Adrenal gland (tissue), 12 donors: ENCODE results near the gene PRDM8. TPM values are rescaled to one million over a fixed set of nuclear protein-coding genes. Genes with fewer than 3 reads are reported as not detected.

Source experiments
- DNase-seq, 7 donors: peaks; one replicate each; pipeline ENCODE4 v3.0.0-alpha.2; 2019 to 2020
- H3K27ac ChIP-seq, 5 donors: fragments of 200-600 bp; sonication (generic) in 4 of 5; 1 replicate in 3 of 5; 2 replicates in 2 of 5; pipeline versions ENCODE4 v1.5.1 to v1.8.0; 2016 to 2020; ENCODE audit warnings: mild to moderate bottlenecking in 1 of 5
- H3K27me3 ChIP-seq: fragments of 200-600 bp; 2 replicates; pipeline ENCODE4 v1.8.0; 2021
- H3K36me3 ChIP-seq, 2 donors: fragments of 200-600 bp; replicated peaks in 1 of 2; 1 replicate in 1 of 2; 2 replicates in 1 of 2; pipeline versions ENCODE4 v1.5.1 to v1.8.0; 2018 to 2022
- H3K4me1 ChIP-seq, 2 donors: fragments of 200-600 bp; replicated peaks in 1 of 2; 1 replicate in 1 of 2; 2 replicates in 1 of 2; pipeline versions ENCODE4 v1.5.1 to v1.8.0; 2018 to 2021
- H3K4me3 ChIP-seq, 4 donors: fragments of 200-600 bp; sonication (generic) in 3 of 4; one replicate each; pipeline ENCODE4 v1.5.1; 2016 to 2018
- H3K9me3 ChIP-seq, 3 donors: fragments of 200-600 bp; sonication (generic) in 1 of 3; replicated peaks in 1 of 3; 1 replicate in 2 of 3; 2 replicates in 1 of 3; pipeline versions ENCODE4 v1.5.1 to v1.8.0; 2016 to 2021
- POLR2A ChIP-seq, 2 donors: fragments of 450-650 bp; IDR thresholded peaks; one replicate each; pipeline ENCODE4 v1.6.1; 2017; ENCODE audit warnings: antibody characterized with exemption in 2 of 2, mild to moderate bottlenecking in 2 of 2, moderate library complexity in 1 of 2
- WGBS, 4 donors: extraction: QIAGEN DNeasy Blood & Tissue Kit in 2 of 4; methylation state at CpG; one replicate each; pipeline versions ENCODE4 v1.1.5 to v1.1.7; 2013 to 2017; 5-methylcytosine and 5-hydroxymethylcytosine counted together
- intact Hi-C, 2 donors: fragments of 100-400 bp; cut with DNase I; formaldehyde crosslinking; loops; one replicate each; pipeline versions ENCODE4 v1.14.1 to v1.15.0; 2022 to 2023
- polyA plus RNA-seq, 3 donors: library from polyadenylated mRNA; stranded (reverse); fragments of 200-250 nt in 2 of 3; fragments of 350-450 nt in 1 of 3; fragmentation: Illumina TruSeq in 1 of 3; extraction: RNeasy Lipid Tissue Mini Kit (QIAGEN cat#74804) in 1 of 3; gene quantifications; one replicate each; pipeline ENCODE4 v1.2.3, GENCODE V29; 2013 to 2014
- total RNA-seq, 9 donors: library from RNA; depleted of rRNA in 4 of 9; stranded (reverse); fragments of >200 nt in 4 of 9; fragments of 120-200 nt in 1 of 9; fragmentation: NEBNext Ultra II Directional in 1 of 9; extraction: Animal tissue kit (Norgen Biotek cat#: 25700) in 1 of 9; gene quantifications; one replicate each; pipeline versions ENCODE4 v1.1.0 to v1.2.4, GENCODE V29; 2013 to 2023
- TF ChIP-seq, protein P1 (sequence below), 6 experiments: fragments of 450-650 bp in 4 of 6; fragments of 200-600 bp in 2 of 6; sonication (generic) in 1 of 6; IDR thresholded peaks; 1 replicate in 5 of 6; 2 replicates in 1 of 6; pipeline versions ENCODE4 v1.5.1 to v1.8.0; 2016 to 2021; ENCODE audit warnings: antibody characterized with exemption in 6 of 6, mild to moderate bottlenecking in 2 of 6, moderate library complexity in 1 of 6
- donor health status: healthy with polysubstance abuse.
- donor health status: Bipolar disorder and iron deficiency.
- donor health status: DM: yes; HTN: yes; CAD: no.
- donor health status: DM: no; HTN: no; CAD: no.
- donor health status: DM: no; HTN: no; CAD: no.
- donor health status: DM: yes; HTN: yes; CAD: no.

The PRDM8 gene
- total and polyA plus RNA-seq, 12 donors: 0.36 to 5.0 (median 1.6) TPM

DNA sequence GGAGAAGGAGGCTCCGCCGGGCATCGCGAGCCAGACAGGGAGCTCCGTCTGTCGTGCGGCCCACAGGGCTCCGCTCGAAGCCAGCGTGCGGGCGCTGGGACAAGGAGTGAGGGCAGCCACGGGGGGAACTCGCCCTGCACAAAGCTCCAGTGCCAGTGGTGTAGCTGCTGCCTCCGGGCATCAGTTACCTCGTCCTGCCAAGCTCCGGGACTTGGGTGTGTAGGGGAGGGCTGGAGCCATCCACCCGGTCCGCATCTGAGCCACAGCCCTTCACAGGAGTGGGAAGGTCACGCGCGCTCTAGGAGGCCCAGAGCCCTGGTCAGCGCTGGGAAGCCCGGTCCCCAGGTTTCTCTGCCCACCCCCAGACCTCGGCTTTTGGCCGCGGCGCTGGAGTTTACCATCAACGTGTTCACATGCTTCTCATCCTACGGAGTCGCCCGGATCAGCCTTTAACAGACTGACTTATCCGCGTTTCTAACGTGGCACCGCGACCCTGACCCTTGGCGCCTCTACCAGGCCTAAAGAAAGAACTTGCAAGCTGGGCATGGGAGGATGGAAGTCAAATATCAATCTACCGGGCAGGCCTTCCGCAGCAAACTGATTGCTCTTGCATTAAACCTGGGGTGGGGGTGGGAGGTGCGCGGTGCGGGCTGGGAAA, 8.4 kb upstream of the PRDM8 start:
- H3K4me1 ChIP-seq: peaks cover 11 to 15% of the 10 kb centered on the region in 2 donors
- intact Hi-C loops: no loop called here
- no peak for DNase-seq
- H3K27me3 ChIP-seq: peaks cover 27% of the 10 kb centered on the region
- no peak overlapping the region for H3K27ac ChIP-seq
- TF ChIP-seq POLR2A (IDR thresholded peaks at IDR 0.05): no peak
- TF ChIP-seq, protein P1, sequence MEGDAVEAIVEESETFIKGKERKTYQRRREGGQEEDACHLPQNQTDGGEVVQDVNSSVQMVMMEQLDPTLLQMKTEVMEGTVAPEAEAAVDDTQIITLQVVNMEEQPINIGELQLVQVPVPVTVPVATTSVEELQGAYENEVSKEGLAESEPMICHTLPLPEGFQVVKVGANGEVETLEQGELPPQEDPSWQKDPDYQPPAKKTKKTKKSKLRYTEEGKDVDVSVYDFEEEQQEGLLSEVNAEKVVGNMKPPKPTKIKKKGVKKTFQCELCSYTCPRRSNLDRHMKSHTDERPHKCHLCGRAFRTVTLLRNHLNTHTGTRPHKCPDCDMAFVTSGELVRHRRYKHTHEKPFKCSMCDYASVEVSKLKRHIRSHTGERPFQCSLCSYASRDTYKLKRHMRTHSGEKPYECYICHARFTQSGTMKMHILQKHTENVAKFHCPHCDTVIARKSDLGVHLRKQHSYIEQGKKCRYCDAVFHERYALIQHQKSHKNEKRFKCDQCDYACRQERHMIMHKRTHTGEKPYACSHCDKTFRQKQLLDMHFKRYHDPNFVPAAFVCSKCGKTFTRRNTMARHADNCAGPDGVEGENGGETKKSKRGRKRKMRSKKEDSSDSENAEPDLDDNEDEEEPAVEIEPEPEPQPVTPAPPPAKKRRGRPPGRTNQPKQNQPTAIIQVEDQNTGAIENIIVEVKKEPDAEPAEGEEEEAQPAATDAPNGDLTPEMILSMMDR (IDR thresholded peaks at IDR 0.05): no peak
- WGBS, 4 donors: 19 to 44% (median 38%) methylated on average over 19 to 43 of the region's 43 CpGs
- no peaks in the 10 kb centered on the region for H3K36me3 ChIP-seq
- H3K4me3 ChIP-seq: no peak overlapping the region
- no peaks in the 10 kb centered on the region for H3K9me3 ChIP-seq

DNA sequence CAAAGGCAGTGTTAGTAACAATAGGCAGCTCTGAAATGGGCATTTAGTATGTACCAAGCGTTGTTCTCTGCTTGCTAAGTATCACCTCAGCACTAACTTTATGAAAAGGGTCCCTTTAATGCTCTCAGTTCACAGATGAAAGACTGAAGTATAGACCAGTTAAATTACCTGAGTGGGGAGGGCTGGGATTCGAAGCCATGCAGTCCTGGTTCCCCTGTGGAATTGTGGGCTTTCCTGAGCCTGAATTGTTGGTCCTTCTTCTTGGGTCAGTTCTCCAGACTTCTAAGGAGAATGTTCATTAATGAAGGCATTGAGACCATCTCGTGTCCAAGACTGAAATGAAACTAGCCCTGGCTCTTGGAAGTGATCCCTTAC, 7.7 kb upstream of the PRDM8 start:
- TF ChIP-seq, protein P1 (IDR thresholded peaks at IDR 0.05): no peak
- TF ChIP-seq POLR2A (IDR thresholded peaks at IDR 0.05): no peak
- Histone ChIP-seq H3K27me3 (peaks cover 29% of the 10 kb centered on the region), H3K4me1 (peaks cover 7 to 15% of the 10 kb centered on the region in 2 donors), H3K27ac (no peak overlapping the region), H3K36me3 (no peaks in the 10 kb centered on the region), H3K9me3 (no peaks in the 10 kb centered on the region), H3K4me3 (no peak overlapping the region)
- DNase-seq: no peak
- intact Hi-C loops: no loop called here
- WGBS, 4 donors: 38 to 55% (median 44%) methylated on average over 3 of the region's 3 CpGs

DNA sequence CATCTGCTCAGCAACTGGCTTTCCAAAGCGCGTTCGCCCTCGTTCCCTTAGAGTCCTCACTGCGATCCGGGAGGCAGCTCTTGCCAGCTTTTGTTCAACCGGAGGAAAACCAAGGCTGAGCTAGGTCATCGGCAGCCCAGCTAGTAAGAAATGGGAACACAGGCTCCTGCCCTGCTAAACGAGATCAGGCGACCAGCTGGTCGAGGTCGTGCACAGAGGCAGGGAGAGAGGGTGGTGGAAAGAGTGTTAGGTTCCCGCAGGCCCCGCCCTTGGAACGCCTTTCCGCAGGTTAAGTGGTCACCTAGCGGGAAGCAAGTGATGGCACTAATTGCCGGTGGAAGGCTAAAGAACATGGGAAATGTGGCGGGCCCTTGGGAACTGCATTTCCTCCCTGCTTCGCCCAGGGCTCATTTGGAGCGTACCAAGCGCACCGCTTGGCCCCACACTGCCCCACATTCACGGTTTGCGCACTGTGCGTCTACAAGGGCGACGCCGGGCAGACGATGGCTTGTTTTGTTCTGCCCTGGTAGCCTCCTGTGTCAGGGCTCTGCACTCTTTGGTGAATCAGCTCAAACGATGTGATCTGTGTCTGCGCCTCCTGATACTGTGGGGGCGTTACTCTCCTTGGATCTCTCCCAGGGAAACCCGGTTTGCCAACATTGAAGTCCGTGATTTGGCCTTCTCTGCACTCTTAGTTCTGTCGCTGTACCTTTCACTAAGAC, 7.2 kb upstream of the PRDM8 start:
- peaks cover 1 to 9% of the 10 kb centered on the region in 2 donors for H3K4me1 ChIP-seq
- DNase-seq: no peak
- H3K27ac ChIP-seq: no peak overlapping the region
- no peaks in the 10 kb centered on the region for H3K36me3 ChIP-seq
- 32 to 42% (median 34%) methylated on average over 36 of the region's 36 CpGs for WGBS, 4 donors
- H3K4me3 ChIP-seq: no peak overlapping the region
- intact Hi-C loops: no loop called here
- TF ChIP-seq, protein P1 (IDR thresholded peaks at IDR 0.05): no peak
- TF ChIP-seq POLR2A (IDR thresholded peaks at IDR 0.05): no peak
- no peaks in the 10 kb centered on the region for H3K9me3 ChIP-seq
- H3K27me3 ChIP-seq: peaks cover 29% of the 10 kb centered on the region

DNA sequence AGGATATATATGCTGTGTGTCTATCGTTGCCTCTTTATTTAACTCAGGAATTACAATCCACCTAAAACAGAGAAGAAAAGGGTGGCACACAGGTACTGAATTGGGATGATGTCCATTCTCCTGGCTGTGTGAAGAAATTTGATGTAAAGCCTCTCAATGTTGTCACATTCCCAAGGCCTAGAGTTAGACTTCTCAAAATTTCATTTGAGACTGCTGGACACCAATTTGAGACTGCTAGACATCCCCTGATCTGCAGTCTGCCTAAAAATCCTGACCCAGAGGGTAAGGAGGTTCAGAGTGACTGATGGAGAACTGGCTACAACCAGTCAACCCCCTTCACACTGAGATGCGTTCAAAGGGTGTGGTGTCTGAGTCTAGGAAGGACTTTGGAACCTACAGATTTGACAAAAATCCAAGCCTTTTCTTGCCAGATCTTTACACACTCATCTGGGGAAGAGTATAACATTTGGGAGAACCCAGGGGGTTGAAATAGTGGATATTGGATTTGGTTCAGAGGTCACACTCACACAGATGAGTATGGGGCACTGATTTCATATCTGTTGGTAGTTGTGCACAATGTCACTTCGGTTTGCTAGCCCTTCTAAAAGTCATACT, 4.9 kb upstream of the PRDM8 start:
- no peak for TF ChIP-seq POLR2A (IDR thresholded peaks at IDR 0.05)
- TF ChIP-seq, protein P1 (IDR thresholded peaks at IDR 0.05): no peak
- no peak overlapping the region for H3K27ac ChIP-seq
- H3K36me3 ChIP-seq: no peaks in the 10 kb centered on the region
- intact Hi-C loops: no loop called here
- no peak for DNase-seq
- WGBS, 4 donors: 57 to 72% (median 68%) methylated on average over 3 of the region's 3 CpGs
- peaks cover 23% of the 10 kb centered on the region for H3K27me3 ChIP-seq
- H3K4me3 ChIP-seq: no peak overlapping the region
- H3K9me3 ChIP-seq: no peaks in the 10 kb centered on the region
- no peaks in the 10 kb centered on the region for H3K4me1 ChIP-seq
